GM10847 (cell line): ENCODE measurements around the gene AIFM2.

Source experiments
- POLR2A ChIP-seq: IDR thresholded peaks from 2 replicates; pipeline ENCODE4 v1.6.1; 2011; ENCODE audit not compliant: insufficient read length; ENCODE audit errors: extremely low read depth

The AIFM2 gene

DNA sequence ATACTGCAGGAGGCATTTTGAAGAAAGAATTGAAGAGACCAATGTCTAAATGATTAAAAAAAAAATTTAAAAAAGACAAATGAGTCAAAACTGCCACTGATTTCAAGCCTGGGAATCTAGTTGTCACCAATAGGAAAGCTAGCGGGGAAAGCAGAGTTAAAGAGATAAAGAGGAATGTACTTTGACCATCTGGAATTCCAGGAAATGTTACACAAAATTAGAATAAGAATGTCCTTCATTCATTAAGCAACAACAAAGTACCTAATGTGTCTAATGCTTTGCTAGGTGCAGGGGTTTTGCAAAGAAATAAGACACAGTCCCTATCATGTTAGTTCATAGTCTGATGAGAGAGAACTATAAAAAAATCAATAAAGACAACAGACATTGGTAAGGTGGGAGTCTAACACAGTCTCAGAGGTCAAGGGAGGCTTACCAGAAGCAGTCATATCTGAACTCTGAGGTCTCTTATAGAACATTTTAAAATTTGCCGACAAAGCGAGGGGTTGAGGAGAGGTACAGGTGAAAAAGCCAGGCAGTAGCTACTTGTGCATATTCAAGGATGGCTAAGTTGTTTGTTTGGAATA is 22.7 kb upstream of the AIFM2 start:
- no peak for TF ChIP-seq POLR2A

DNA sequence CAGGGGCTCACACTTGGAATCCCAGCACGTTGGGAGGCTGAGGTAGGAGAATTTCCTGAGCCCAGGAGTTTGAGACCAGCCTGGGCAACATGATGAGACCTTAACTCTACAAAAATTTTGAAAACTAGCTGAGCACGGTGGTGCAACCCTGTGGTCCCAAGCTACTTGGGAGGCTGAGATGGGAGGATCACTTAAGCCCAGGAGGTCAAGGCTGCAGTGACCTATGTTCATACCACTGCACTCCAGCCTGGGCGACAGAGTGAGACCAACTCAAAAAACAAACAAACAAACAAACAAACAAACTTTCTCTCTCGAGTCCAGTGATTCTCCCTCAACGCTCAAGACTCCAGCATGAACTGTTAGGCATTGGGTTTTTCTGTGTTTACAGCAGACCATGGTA is 15.9 kb upstream of the AIFM2 start:
- TF ChIP-seq POLR2A = no peak

DNA sequence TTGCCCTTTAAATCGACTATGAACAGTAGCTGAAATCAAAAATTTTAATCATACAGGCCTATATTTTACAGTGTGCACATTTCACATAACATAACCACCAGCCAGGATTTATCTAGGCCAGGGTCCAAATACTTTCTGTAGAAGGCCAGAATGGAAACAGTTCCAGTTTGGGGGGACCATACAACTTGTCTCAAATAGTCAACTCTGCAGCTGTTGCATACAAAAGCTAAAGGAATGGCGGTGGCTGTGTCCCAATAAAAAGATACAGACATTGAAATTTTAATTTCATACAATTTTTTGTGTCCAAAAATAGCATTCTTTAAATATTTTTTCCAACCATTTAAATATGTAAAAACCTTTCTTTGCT is 14.6 kb upstream of the AIFM2 start:
- TF ChIP-seq POLR2A = no peak

DNA sequence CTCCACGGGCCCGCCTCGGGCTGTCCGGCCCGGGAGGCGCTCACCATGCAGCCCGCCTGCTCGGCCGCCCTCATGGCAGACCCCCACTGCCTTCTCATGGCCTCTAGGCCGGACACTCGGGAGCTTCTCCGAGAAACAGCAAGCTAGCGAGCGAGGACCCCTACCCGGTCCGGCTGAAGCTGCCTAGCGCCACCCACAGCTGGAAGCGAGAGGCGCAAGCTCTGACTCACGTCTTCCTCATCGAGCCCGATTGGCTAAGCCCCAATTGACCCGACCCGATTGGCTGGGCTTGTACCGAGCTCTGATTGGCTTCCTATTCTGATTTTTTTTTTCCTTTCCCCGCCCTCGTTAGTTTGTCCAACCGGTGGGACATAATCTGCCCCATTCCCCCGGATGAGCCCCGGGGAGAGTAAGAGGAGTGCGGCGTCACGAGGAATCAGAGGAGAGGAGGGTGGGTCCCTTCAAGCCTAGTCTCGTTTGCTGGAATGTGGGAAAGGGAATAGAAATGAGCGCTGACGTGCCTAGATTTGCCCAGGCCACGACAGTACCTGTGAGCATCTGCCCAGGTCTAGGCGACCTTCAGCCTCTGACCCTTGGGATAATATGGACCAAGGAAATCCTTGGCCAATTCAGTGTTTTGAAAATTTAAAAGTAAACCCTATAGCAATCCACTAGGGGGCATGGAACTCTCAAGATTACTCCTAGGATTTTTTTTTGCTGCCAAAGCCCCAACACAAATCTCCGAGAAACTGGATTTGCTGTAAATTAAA is 14.0 kb upstream of the AIFM2 start, which contains the start of gene TYSND1:
TYSND1 (minus strand) TSS at position 212 of the 770 bp plus-strand sequence; CDS start at position 98, 114 bp downstream.
- peak; percentile 65 for TF ChIP-seq POLR2A

GRCh38 chr10:70145666-70146488 is 13.3 kb upstream of the AIFM2 start:
- no peak for TF ChIP-seq POLR2A

DNA sequence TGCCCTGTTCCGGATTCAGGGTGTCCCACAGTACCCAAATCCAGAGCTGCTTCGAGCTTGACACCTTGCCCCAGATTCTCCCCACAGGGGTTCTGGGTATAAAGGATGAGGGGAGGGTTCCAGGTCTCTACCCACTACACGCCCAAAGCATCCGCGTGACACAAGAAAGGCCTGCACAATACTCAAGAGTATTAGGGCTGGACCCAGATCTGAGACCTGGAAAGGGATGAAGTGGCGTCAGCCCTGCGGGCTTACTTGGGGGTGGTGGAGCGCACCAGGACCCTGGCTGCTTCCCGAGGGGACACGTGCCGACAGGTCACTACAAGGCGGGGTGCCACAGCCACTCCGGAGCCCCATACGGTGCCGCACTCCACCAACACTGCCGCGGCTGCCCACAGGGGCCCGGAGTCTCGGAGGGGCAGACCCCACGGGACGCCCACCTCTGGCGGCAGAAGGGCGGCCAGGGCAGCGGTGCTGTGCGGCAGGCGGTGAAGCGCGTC is 12.6 kb upstream of the AIFM2 start:
- no peak for TF ChIP-seq POLR2A

DNA sequence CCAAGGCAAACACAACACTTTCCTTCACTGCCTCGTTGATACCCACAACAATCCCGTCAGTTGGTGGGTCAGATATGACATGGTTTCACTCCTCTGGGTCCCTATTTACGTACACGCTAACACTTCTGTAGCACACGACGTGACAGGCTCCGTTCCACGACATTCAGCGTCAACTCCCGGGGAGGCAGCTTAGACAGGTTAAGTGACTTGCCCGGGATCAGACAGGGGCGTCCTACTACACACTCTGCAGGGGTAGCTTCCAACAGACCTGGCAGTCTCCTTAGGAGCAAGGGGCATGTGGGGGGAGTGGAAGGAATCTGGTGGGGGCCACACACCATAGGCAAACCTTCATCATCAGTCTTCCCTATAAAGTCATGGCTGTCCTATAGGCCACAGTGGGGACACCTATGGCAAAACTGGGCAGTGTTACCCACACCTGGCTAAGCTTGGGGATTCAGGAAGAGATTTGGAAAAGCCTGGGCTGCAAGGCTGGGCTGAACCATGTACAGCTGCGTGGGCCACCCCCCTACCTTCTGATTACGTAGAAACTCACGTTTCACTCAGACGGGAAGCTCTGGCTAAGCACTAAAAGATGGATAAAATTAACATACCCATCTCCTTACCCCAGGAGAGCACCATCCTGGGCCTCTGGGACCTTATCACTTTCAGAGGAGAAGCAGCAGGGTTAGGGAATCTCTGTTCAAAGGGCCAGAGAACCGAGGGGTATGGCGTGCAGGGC is 11.9 kb upstream of the AIFM2 start:
- no peak for TF ChIP-seq POLR2A

DNA sequence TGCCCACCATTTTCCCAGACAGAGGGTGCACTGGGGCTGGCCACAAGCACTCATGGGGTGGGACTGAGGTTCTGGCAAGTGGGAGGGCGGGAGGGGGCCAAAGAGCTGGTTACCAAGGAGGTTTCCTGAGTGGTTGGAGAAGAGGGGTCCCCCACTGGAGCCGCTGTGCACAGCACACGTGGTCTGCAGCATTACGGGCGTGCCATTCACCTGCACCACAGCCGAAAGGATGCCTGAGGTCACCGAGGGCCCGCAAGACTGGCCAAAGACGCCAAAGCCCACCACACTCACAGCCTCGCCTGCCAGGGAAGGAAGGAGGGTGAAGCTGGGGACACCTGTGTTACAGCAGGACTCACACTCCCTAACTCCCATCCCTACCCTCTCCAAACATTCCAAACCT is 9.9 kb upstream of the AIFM2 start:
- no peak for TF ChIP-seq POLR2A

GRCh38 chr10:70140297-70140696 is 7.7 kb upstream of the AIFM2 start:
- no peak for TF ChIP-seq POLR2A

GRCh38 chr10:70139997-70140250 is 7.3 kb upstream of the AIFM2 start:
- TF ChIP-seq POLR2A = no peak

DNA sequence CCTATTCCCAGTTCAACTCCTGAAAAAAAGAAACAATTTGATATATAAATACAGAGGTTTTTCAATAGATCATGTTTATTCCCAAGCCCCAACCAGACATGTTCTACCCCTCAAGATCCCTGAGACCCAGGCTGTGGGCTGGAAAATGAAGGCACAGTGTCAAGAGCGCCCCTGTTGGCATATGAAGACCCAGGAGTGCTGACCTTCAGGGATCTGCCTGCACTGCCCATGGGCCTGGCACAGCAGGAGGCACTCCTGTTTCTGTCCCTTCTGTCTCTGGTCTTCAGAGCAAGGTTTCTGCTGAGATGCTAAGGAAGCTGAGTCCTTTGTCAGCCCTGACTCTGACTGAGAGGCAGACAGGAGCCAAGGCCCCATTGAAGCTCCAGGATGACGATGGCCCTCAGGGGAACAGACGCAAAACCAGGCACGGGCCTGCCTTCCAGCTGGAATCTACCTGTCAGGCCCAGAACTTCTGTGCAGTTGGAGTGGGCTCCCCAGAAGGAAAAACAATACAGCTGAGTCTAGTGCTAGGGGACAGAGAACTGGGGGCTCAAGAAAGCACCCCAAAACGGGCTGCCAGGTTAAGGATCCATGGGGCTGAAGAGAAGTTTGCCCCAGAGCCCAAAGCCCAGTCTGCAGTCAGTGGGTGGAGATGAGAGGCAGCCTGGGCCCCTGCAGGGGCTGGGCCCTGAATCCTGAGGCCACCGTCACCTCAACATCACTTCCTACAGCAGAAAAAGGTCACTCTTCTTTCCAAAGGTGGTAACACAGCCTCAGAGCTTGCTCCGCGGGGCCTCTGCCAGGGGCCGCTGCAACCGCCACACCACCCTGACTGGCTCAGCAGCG is 6.7 kb upstream of the AIFM2 start:
- TF ChIP-seq POLR2A = no peak

GRCh38 chr10:70137927-70138883 is 5.6 kb upstream of the AIFM2 start:
- TF ChIP-seq POLR2A = no peak

GRCh38 chr10:70137135-70137534 is 4.5 kb upstream of the AIFM2 start:
- TF ChIP-seq POLR2A = no peak
